HG02642 (cell line): ENCODE results near the gene ASCL5.

Source experiments
- ATAC-seq: cut with Tn5 transposase; IDR thresholded peaks from one replicate; pipeline ENCODE4 v1.9.1; 2021; ENCODE audit warnings: mild to moderate bottlenecking; ENCODE audit not compliant: unreplicated experiment, poor library complexity

ASCL5 gene

GRCh38 chr1:201090541-201090940 is 36.4 kb downstream of the ASCL5 start:
- no peak for ATAC-seq

- no peak for ATAC-seq
Observed at GRCh38 chr1:201089596-201089995, 37.4 kb downstream of the ASCL5 start.

GRCh38 chr1:201088901-201089525 is 38.0 kb downstream of the ASCL5 start:
- no peak for ATAC-seq

GRCh38 chr1:201088395-201088794 is 38.6 kb downstream of the ASCL5 start:
- no peak for ATAC-seq

GRCh38 chr1:201085902-201086735 is 40.9 kb downstream of the ASCL5 start:
- no peak for ATAC-seq

GRCh38 chr1:201084295-201084694 is 42.7 kb downstream of the ASCL5 start:
- no peak for ATAC-seq

GRCh38 chr1:201083741-201084140 is 43.2 kb downstream of the ASCL5 start:
- ATAC-seq, result no peak

- ATAC-seq, result no peak
Observed at GRCh38 chr1:201080135-201080534, 46.8 kb downstream of the ASCL5 start.

GRCh38 chr1:201077736-201078135 is 49.2 kb downstream of the ASCL5 start:
- ATAC-seq, result no peak

- ATAC-seq, result no peak
Observed at GRCh38 chr1:201077116-201077515, 49.9 kb downstream of the ASCL5 start.

GRCh38 chr1:201076092-201076491 is 50.9 kb downstream of the ASCL5 start:
- no peak for ATAC-seq

- no peak for ATAC-seq
Observed at GRCh38 chr1:201074018-201074417, 53.0 kb downstream of the ASCL5 start.

- no peak for ATAC-seq
Observed at GRCh38 chr1:201072922-201073321, 54.1 kb downstream of the ASCL5 start.

- ATAC-seq, result no peak
Observed at GRCh38 chr1:201072149-201072548, 54.8 kb downstream of the ASCL5 start.

GRCh38 chr1:201069636-201070035 is 57.3 kb downstream of the ASCL5 start:
- no peak for ATAC-seq

GRCh38 chr1:201068976-201069375 is 58.0 kb downstream of the ASCL5 start:
- no peak for ATAC-seq

- ATAC-seq, result no peak
Observed at GRCh38 chr1:201066986-201067385, 60.0 kb downstream of the ASCL5 start.

- no peak for ATAC-seq
Observed at GRCh38 chr1:201065686-201066085, 61.3 kb downstream of the ASCL5 start.

- ATAC-seq, result no peak
Observed at GRCh38 chr1:201064806-201065205, 62.2 kb downstream of the ASCL5 start.
